ENCODE measurements around the gene RETREG1.
"Not testable (repeated sequence)": the region's sequence is repeated elsewhere in the genome, so short reads cannot be mapped to it uniquely, and the experiment has no call there.

Gene RETREG1

GRCh38 chr5:16615741-16616535 lies 859 bp downstream of the RETREG1 start:
- DNase-seq = no peak

DNA sequence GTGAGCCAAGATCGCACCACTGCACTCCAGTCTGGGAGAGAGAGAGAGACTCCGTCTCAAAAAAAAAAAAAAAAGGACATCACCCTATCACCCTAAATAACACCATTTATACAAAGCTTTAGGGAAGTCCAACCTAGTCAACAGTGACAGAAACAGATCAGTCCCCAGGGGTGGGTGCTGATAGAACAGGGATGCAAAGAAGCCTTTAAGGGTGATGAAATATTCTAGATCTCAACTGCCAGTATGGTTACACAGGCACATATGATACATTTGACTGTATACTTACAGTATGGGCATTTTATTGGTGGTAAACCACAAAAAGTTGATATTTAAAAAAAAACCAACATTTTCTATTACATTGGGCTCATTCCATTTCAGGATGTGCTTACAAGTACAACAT lies 4.8 kb downstream of the RETREG1 start:
- no peak for DNase-seq

DNA sequence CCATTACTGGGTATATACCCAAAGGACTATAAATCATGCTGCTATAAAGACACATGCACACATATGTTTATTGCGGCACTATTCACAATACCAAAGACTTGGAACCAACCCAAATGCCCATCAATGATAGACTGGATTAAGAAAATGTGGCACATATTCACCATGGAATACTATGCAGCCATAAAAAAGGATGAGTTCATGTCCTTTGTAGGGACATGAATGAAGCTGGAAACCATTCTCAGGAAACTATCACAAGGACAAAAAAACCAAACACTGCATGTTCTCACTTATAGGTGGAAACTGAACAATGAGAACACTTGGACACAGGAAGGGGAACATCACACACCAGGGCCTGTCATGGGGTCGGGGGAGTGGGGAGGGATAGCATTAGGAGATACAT lies 5.9 kb downstream of the RETREG1 start:
- not testable (repeated sequence) for DNase-seq

DNA sequence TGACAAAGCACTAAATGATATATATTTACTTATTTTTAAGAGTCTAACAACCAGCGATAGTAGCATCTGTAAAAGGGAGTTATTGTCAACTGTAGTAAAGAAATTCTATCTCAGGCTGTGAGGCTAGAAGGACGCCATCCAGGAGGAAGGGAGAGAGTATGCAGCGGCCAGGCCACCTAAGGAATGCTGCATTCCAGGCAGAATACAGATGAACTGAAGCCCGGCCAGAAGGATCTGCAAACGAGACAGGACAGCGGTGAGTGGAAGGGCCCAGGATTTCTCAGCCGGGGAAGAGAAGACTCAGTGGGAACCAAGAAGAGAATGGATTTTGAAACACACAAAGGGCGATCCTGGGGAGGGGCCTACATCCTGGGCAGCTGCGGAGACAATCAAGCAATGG lies 7.4 kb downstream of the RETREG1 start:
- no peak for DNase-seq

- no peak for DNase-seq
These were observed 10.2 kb downstream of the RETREG1 start for GRCh38 chr5:16606628-16607027.

DNA sequence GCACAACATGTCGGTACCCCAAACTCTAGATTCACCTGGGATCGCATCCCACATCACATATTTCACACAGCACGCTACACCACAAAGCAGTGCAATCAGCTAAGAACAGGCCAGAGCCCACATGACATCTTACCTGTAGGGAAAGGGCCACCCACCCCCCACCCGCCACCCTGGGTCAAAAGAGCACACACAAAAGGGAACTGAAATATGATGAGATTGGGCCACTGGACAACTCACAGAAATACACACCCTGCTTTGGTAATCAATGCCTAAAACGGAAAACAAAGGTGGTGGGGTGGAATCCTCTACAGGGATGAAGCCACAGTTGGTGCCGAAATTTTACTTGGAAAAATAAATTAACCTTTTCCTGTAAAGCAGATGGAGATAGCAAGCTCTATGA lies 13.1 kb downstream of the RETREG1 start:
- no peak for DNase-seq

DNA sequence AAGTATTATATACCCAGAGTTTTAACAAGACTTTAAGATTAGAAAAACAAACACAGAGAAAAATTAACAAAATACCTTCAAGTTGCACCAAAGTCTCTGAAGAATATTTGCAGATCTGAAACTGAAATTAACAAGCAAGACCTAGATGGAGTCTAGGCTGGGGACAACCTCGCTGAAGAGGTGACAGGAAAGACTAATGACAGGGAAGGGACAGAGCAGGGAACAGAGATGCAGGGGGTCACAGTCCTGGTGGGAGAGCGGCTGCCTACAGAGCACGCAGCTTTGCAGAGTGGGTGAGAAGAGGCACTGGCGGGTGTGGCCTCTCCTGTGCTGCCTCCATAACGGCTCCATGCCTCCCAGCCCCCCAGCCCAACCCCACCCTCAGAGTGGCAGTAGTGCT lies 13.5 kb downstream of the RETREG1 start:
- DNase-seq = no peak

GRCh38 chr5:16602182-16602581 lies 14.6 kb downstream of the RETREG1 start:
- DNase-seq = no peak

GRCh38 chr5:16600946-16601345 lies 15.9 kb downstream of the RETREG1 start:
- no peak for DNase-seq

DNA sequence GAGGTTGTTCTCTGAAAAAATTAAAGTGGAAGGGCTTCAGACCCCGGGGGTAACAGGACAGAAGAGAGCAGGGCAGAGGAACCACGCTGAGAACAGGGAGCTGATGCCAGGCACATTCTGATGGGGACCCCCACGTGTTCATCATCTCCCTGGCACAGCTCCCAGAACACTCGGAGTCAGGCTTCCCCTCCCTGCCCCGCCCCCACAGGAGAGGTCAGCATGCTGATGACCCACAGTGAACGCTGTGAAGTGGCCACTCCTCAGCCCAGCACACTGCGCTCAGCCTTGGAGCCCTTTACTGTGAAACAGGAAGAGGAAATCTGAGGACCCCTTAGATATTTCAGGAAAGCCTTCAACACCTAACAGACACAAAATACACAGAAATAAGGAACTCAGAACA lies 16.4 kb downstream of the RETREG1 start:
- no peak for DNase-seq

GRCh38 chr5:16597946-16598694 lies 18.7 kb downstream of the RETREG1 start:
- DNase-seq = no peak

- DNase-seq = peak; percentile 28
These were observed 20.2 kb downstream of the RETREG1 start for GRCh38 chr5:16596581-16596940.

GRCh38 chr5:16595881-16596580 lies 20.8 kb downstream of the RETREG1 start:
- no peak for DNase-seq

DNA sequence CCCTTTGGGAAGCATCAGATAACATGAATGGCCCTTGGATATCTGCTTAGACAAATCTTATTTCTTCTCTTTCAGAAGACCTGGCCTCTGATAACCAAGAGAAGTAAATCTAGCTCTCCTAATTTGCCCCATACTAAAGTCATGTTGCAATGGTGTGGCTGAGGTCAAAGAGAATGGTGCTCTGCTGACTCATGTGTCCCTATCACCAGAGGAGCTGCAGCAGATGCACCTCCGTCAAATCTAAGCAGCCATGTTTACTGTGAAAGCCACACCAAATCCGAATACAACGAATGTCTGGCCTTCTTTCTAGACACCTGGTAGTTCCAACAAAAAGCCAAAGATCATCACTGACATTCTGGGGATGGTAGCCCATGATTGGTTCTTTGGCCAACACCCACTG lies 23.2 kb downstream of the RETREG1 start:
- no peak for DNase-seq

GRCh38 chr5:16593013-16593412 lies 23.8 kb downstream of the RETREG1 start:
- no peak for DNase-seq

- DNase-seq = no peak
These were observed 24.5 kb downstream of the RETREG1 start for GRCh38 chr5:16592255-16592654.

GRCh38 chr5:16590685-16591084 lies 26.1 kb downstream of the RETREG1 start:
- DNase-seq = no peak

DNA sequence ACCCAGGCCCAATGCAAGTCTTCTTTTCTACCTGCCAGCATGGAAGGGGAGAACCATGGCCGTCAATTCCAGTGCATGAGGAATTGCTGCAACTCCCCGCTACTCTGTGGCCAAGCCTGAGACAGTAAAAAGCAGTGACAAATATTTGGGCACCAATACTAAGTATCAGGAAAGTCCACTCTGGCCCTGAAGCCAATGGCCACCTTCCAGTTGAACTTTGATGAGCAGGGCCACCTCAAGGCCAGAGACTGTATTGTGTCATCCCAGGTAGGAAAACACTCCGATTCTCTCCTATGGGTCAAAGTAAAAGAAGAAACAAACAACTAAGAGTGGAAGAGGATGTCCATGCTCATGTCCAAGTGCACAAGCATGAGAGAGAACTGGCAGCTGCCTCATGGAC lies 27.1 kb downstream of the RETREG1 start:
- DNase-seq = no peak

GRCh38 chr5:16588434-16589214 lies 28.2 kb downstream of the RETREG1 start:
- DNase-seq = peak; percentile 37

- no peak for DNase-seq
These were observed 30.2 kb downstream of the RETREG1 start for GRCh38 chr5:16586556-16586955.

DNA sequence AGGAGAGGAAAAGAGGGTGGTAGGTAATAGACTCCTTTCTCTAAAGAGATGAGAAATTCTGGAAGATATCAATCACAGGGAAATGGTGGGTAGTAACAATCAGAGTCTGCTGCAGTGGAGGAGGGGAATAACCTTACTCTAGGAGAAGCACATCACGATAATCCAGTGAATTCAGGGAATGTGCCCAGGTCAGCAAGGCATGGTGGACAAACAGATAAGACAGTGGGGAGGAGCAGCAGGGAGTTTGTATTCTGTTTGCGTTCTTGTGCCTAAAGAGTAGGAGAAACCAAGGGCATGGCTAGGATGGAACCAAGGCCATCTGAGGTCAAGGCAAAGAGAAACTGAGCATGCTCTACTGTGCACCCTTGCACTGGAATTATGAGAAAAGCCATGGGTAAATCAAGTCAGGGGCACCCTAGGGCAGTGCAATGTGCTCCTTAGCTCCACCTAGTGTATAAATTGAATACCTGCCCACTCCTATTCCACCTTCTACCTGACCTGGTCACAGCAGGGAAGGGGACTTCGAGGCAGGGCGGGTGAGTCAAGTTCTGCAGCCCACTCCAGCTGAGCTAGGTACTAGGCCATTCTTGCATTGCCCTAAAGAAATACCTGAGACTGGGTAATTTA lies 31.6 kb downstream of the RETREG1 start:
- no peak for DNase-seq

GRCh38 chr5:16582081-16582480 lies 34.7 kb downstream of the RETREG1 start:
- DNase-seq = no peak

GRCh38 chr5:16580382-16580781 lies 36.4 kb downstream of the RETREG1 start:
- DNase-seq = no peak

Data from DMS153 (cell line).